ENCODE data around the gene ETV6.

Gene ETV6

GRCh38 chr12:11727133-11727664 is 77.7 kb downstream of the ETV6 start:
- Histone ChIP-seq H3K9ac (ENCODE audit: insufficient read length, low read depth) (peak overlapping the region; percentile 7), H3K36me3 (ENCODE audit: insufficient read depth, insufficient read length, low read length) (peaks cover 5% of the 10 kb centered on the region), H3K9me3 (ENCODE audit: insufficient read depth, low read length) (no peaks in the 10 kb centered on the region), H3K4me1 (ENCODE audit: insufficient read depth, insufficient read length) (no peaks in the 10 kb centered on the region), H3K4me3 (ENCODE audit: insufficient read length, low read depth) (no peak overlapping the region), H3K27me3 (ENCODE audit: insufficient read depth, insufficient read length) (no peaks in the 10 kb centered on the region)
- DNase-seq (ENCODE audit: low read depth, low spot score): no peak
- no peak for TF ChIP-seq YY1 (IDR thresholded peaks at IDR 0.05; ENCODE audit: insufficient read depth, insufficient read length)
- no peak for TF ChIP-seq ZNF274 (IDR thresholded peaks at IDR 0.05; ENCODE audit: low read depth, low read length)
- no peak for TF ChIP-seq SUZ12 (IDR thresholded peaks at IDR 0.05; ENCODE audit: extremely low read depth, insufficient read depth, insufficient read length)

DNA sequence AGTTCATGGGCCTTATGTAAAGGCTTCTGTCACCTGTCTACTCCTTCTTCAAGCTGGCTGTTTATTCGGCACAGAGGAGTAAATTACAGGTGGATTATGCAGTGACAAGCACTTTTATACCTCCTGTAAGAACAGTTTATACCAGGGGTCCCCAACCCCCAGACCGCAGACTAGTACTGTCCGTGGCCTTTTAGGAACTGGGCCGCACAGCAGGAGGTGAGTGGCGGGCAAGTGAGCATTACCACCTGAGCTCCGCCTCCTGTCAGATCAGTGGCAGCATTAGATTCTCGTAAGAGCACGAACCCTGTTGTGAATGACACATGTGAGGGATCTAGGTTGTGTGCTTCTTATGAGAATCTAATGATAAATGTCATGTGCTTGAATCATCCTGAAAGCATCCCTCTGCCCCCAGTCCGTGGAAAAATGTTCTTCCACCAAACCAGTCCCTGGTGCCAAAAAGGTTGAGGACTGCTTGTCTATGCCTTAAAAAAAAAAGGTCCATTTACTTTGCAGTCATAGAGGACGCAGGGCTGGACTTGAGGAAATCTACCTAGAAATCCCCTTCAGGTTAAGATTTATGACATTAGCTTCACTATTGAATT is 78.8 kb downstream of the ETV6 start:
- no peak overlapping the region for H3K4me3 ChIP-seq (ENCODE audit: insufficient read length, low read depth)
- no peak for TF ChIP-seq YY1 (IDR thresholded peaks at IDR 0.05; ENCODE audit: insufficient read depth, insufficient read length)
- no peak for TF ChIP-seq ZNF274 (IDR thresholded peaks at IDR 0.05; ENCODE audit: low read depth, low read length)
- no peak for TF ChIP-seq SUZ12 (IDR thresholded peaks at IDR 0.05; ENCODE audit: extremely low read depth, insufficient read depth, insufficient read length)
- no peaks in the 10 kb centered on the region for H3K9me3 ChIP-seq (ENCODE audit: insufficient read depth, low read length)
- H3K27me3 ChIP-seq (ENCODE audit: insufficient read depth, insufficient read length): no peaks in the 10 kb centered on the region
- no peak overlapping the region for H3K9ac ChIP-seq (ENCODE audit: insufficient read length, low read depth)
- DNase-seq (ENCODE audit: low read depth, low spot score): no peak
- H3K36me3 ChIP-seq (ENCODE audit: insufficient read depth, insufficient read length, low read length): peaks cover 8% of the 10 kb centered on the region
- H3K4me1 ChIP-seq (ENCODE audit: insufficient read depth, insufficient read length): no peaks in the 10 kb centered on the region

DNA sequence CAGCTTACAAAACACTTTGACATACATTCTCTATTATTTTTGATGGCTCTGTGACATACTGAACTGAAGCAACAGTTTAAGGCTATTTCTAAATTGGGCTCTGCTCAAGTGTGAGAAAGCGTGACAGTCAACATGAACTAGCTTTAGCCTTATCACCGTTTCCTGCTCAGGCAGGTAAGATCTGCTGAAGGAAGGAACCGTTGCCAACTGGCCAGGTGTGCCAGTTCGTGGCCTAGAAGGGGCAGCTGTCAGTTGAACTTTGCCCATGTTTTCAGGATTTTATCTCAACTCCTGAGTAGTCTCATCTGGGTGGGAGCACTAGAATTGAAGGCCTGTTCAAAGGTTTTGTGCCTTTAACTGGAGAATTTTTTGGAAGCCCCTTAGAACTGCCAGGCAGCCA is 79.5 kb downstream of the ETV6 start:
- H3K9ac ChIP-seq (ENCODE audit: insufficient read length, low read depth): no peak overlapping the region
- TF ChIP-seq SUZ12 (IDR thresholded peaks at IDR 0.05; ENCODE audit: extremely low read depth, insufficient read depth, insufficient read length): no peak
- TF ChIP-seq YY1 (IDR thresholded peaks at IDR 0.05; ENCODE audit: insufficient read depth, insufficient read length): no peak
- TF ChIP-seq ZNF274 (IDR thresholded peaks at IDR 0.05; ENCODE audit: low read depth, low read length): no peak
- peaks cover 8% of the 10 kb centered on the region for H3K36me3 ChIP-seq (ENCODE audit: insufficient read depth, insufficient read length, low read length)
- H3K4me1 ChIP-seq (ENCODE audit: insufficient read depth, insufficient read length): no peaks in the 10 kb centered on the region
- DNase-seq (ENCODE audit: low read depth, low spot score): no peak
- H3K9me3 ChIP-seq (ENCODE audit: insufficient read depth, low read length): no peaks in the 10 kb centered on the region
- H3K4me3 ChIP-seq (ENCODE audit: insufficient read length, low read depth): no peak overlapping the region
- H3K27me3 ChIP-seq (ENCODE audit: insufficient read depth, insufficient read length): no peaks in the 10 kb centered on the region

DNA sequence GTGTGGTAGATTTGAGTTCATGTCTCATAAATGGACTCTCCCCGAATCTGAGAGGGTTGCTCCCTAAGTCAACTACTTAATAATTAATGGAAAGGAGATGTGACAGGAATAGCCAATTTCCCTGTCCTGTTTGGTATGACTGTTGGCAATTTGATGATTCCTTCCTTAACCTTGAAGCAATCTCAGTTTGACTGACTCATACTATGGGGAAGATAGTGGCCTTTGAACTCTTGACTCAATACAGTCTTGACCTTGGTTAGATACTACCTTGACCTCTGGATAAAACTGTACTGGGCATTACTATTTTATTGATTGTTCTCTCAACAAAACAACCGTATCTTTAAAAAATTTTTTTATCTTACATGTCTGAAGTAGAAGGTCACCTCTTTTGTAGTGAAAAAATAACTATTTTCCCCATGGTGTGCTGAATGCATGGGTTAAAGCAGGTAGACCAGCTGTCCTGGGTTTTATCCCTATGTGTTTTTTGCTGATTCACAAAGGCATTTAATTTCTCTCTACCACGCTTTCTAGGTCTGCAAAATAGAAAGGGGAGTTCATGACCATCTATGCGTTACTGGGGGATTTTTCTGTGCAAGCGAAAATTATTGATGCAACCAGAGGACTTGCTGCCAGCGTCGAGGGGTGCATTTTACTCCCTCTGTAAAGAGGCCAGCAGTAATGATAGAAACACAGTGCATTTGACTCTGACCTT is 80.1 kb downstream of the ETV6 start:
- Histone ChIP-seq H3K4me3 (ENCODE audit: insufficient read length, low read depth) (no peak overlapping the region), H3K36me3 (ENCODE audit: insufficient read depth, insufficient read length, low read length) (peaks cover 8% of the 10 kb centered on the region), H3K9me3 (ENCODE audit: insufficient read depth, low read length) (no peaks in the 10 kb centered on the region), H3K27me3 (ENCODE audit: insufficient read depth, insufficient read length) (no peaks in the 10 kb centered on the region), H3K4me1 (ENCODE audit: insufficient read depth, insufficient read length) (no peaks in the 10 kb centered on the region), H3K9ac (ENCODE audit: insufficient read length, low read depth) (no peak overlapping the region)
- TF ChIP-seq YY1 (IDR thresholded peaks at IDR 0.05; ENCODE audit: insufficient read depth, insufficient read length): no peak
- TF ChIP-seq SUZ12 (IDR thresholded peaks at IDR 0.05; ENCODE audit: extremely low read depth, insufficient read depth, insufficient read length): no peak
- no peak for TF ChIP-seq ZNF274 (IDR thresholded peaks at IDR 0.05; ENCODE audit: low read depth, low read length)
- no peak for DNase-seq (ENCODE audit: low read depth, low spot score)

DNA sequence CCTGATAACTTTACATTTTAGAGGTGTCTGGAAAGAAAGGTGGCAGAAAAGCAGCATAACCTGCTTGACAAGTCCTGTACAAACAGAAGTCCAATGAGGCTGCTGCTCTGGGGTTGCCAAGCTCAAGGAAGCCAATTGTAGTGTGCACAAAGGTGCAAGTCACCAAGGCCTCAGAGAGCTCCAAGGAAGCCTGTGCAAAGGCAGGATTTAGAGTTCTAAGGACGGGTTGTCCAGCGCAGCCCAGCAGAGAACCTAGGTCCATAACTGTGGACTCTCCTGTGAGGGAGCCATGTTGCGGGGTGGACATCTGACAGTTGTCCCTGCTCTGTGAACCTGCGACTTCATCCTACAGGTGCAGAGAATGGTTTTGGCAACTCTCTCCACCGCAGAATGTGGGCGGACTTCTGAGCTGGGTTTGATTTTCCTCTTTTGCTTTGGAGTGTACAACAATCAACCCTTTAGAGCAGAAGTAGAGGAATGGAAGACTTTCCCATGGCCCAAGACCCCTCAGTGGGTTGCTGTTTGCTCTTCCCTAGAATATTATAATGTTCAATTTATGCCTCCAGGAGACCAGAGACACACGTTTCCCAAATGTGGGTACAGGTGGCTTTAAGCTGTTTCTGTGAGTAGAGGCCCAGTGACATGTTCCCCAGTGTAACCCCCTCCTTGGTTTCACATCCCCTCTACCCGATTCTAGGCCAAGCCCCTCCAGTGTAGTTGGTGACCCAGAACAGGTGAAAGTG is 81.0 kb downstream of the ETV6 start:
- Histone ChIP-seq H3K36me3 (ENCODE audit: insufficient read depth, insufficient read length, low read length) (peaks cover 8% of the 10 kb centered on the region), H3K4me1 (ENCODE audit: insufficient read depth, insufficient read length) (no peaks in the 10 kb centered on the region), H3K27me3 (ENCODE audit: insufficient read depth, insufficient read length) (no peaks in the 10 kb centered on the region), H3K9ac (ENCODE audit: insufficient read length, low read depth) (no peak overlapping the region), H3K9me3 (ENCODE audit: insufficient read depth, low read length) (no peaks in the 10 kb centered on the region), H3K4me3 (ENCODE audit: insufficient read length, low read depth) (no peak overlapping the region)
- TF ChIP-seq ZNF274 (IDR thresholded peaks at IDR 0.05; ENCODE audit: low read depth, low read length) (no peak), SUZ12 (IDR thresholded peaks at IDR 0.05; ENCODE audit: extremely low read depth, insufficient read depth, insufficient read length) (no peak), YY1 (IDR thresholded peaks at IDR 0.05; ENCODE audit: insufficient read depth, insufficient read length) (no peak)
- no peak for DNase-seq (ENCODE audit: low read depth, low spot score)

DNA sequence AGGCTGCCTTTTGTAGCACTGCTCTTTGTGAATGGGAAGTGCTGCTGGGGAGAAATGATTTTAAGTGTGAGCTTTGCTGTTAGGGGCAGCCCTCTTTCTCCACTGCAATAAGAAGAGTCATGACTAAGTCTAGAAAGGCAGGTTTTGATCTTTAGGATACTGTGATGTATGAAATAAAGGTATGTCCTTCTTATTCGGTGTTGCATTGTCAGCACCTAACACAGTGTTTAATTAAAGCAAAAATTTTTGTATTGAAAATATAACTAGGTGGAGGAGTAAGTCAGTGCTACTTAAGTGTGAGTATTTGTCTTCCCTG is 81.5 kb downstream of the ETV6 start:
- no peaks in the 10 kb centered on the region for H3K4me1 ChIP-seq (ENCODE audit: insufficient read depth, insufficient read length)
- H3K27me3 ChIP-seq (ENCODE audit: insufficient read depth, insufficient read length): no peaks in the 10 kb centered on the region
- H3K9ac ChIP-seq (ENCODE audit: insufficient read length, low read depth): no peak overlapping the region
- TF ChIP-seq SUZ12 (IDR thresholded peaks at IDR 0.05; ENCODE audit: extremely low read depth, insufficient read depth, insufficient read length) (no peak), ZNF274 (IDR thresholded peaks at IDR 0.05; ENCODE audit: low read depth, low read length) (no peak), YY1 (IDR thresholded peaks at IDR 0.05; ENCODE audit: insufficient read depth, insufficient read length) (no peak)
- no peaks in the 10 kb centered on the region for H3K9me3 ChIP-seq (ENCODE audit: insufficient read depth, low read length)
- DNase-seq (ENCODE audit: low read depth, low spot score): no peak
- no peak overlapping the region for H3K4me3 ChIP-seq (ENCODE audit: insufficient read length, low read depth)
- H3K36me3 ChIP-seq (ENCODE audit: insufficient read depth, insufficient read length, low read length): peaks cover 8% of the 10 kb centered on the region

DNA sequence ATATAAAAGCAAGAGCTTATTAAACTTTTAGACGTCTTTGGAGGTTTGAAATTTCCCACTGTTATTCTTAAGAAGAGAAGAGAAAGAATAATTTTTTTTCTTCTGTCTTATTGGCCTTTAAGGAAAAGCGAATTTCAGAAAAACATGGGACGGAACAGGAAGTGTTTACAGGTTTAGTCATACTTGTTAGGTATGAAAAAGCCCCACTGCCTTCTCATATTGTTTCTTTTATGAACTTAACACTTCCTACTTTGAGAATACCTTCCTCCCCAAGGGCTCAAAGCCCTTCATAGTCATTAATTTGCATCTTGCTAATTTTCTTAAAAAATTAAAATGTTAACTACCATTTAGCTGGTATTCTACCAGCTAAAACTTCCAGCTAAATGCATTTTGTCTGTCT is 82.0 kb downstream of the ETV6 start:
- no peak overlapping the region for H3K9ac ChIP-seq (ENCODE audit: insufficient read length, low read depth)

More for the DNA sequence above, 82.0 kb downstream of the ETV6 start:
- no peaks in the 10 kb centered on the region for H3K27me3 ChIP-seq (ENCODE audit: insufficient read depth, insufficient read length)
- no peak overlapping the region for H3K4me3 ChIP-seq (ENCODE audit: insufficient read length, low read depth)
- H3K36me3 ChIP-seq (ENCODE audit: insufficient read depth, insufficient read length, low read length): peaks cover 8% of the 10 kb centered on the region
- no peak for DNase-seq (ENCODE audit: low read depth, low spot score)
- no peaks in the 10 kb centered on the region for H3K9me3 ChIP-seq (ENCODE audit: insufficient read depth, low read length)
- H3K4me1 ChIP-seq (ENCODE audit: insufficient read depth, insufficient read length): no peaks in the 10 kb centered on the region
- TF ChIP-seq ZNF274 (IDR thresholded peaks at IDR 0.05; ENCODE audit: low read depth, low read length) (no peak), SUZ12 (IDR thresholded peaks at IDR 0.05; ENCODE audit: extremely low read depth, insufficient read depth, insufficient read length) (no peak), YY1 (IDR thresholded peaks at IDR 0.05; ENCODE audit: insufficient read depth, insufficient read length) (no peak)
